HFF-Myc (cell line): Measurements from ENCODE around the gene PTGER4.
A peak's percentile ranks its signal among the peaks of the same experiment; 100 is the strongest.
"Not testable (repeated sequence)": the region's sequence is repeated elsewhere in the genome, so short reads cannot be mapped to it uniquely, and the experiment has no call there.

Experiments
- DNase-seq: peaks from one replicate; pipeline ENCODE4 v3.0.0-alpha.2; 2011; ENCODE audit warnings: low read depth; ENCODE audit errors: extremely low read depth
- H3K4me3 ChIP-seq: replicated peaks from 2 replicates; pipeline ENCODE4 v1.5.1; 2011; ENCODE audit warnings: low read depth, mild to moderate bottlenecking, control low read depth, low read length
- TF ChIP-seq, protein P1 (sequence below): IDR thresholded peaks from 2 replicates; pipeline ENCODE4 v1.5.1; 2012; ENCODE audit warnings: mild to moderate bottlenecking, low read depth, low read length, control low read depth; ENCODE audit errors: missing control alignments

The PTGER4 gene

DNA sequence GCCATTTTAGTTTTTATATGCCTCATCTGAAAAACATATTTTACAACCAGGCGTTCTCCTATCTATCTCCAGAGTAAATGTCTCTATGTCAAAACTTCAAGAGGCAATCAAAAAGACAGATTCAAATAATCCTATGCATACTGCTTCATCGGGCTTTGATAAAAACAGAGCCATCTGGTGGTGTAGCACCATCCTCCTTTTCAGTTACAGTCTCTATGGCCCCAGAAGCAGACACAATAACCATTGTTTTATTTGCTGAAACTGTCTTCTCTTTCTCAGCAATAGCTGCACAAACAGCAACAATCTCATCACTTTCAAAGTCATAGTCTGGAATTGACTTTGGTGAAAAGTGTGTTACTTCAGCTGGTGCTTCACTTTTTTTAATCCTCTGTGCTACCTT lies 36.3 kb downstream of the PTGER4 start:
- H3K4me3 ChIP-seq, result no peak overlapping the region
- TF ChIP-seq, protein P1, sequence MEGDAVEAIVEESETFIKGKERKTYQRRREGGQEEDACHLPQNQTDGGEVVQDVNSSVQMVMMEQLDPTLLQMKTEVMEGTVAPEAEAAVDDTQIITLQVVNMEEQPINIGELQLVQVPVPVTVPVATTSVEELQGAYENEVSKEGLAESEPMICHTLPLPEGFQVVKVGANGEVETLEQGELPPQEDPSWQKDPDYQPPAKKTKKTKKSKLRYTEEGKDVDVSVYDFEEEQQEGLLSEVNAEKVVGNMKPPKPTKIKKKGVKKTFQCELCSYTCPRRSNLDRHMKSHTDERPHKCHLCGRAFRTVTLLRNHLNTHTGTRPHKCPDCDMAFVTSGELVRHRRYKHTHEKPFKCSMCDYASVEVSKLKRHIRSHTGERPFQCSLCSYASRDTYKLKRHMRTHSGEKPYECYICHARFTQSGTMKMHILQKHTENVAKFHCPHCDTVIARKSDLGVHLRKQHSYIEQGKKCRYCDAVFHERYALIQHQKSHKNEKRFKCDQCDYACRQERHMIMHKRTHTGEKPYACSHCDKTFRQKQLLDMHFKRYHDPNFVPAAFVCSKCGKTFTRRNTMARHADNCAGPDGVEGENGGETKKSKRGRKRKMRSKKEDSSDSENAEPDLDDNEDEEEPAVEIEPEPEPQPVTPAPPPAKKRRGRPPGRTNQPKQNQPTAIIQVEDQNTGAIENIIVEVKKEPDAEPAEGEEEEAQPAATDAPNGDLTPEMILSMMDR, result peak; percentile 18
- no peak for DNase-seq

DNA sequence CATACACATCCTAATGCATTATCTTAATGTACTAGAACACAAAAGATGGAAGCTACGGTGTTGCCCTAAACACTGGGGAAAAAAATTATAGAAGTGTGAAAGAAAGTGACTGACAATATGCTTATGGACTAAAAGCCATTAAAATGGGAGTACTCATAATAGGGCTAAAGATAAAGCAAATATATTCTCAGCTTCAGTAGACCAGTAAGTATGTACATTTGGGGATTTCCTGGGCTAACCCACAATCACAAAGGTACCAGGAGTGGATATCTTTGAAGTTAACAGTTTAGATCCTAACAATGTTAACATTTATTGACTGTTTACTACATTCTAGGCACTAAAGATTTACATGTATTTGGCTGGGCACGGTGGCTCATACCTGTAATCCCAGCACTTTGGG lies 36.9 kb downstream of the PTGER4 start:
- TF ChIP-seq, protein P1, result no peak
- H3K4me3 ChIP-seq, result no peak overlapping the region

DNA sequence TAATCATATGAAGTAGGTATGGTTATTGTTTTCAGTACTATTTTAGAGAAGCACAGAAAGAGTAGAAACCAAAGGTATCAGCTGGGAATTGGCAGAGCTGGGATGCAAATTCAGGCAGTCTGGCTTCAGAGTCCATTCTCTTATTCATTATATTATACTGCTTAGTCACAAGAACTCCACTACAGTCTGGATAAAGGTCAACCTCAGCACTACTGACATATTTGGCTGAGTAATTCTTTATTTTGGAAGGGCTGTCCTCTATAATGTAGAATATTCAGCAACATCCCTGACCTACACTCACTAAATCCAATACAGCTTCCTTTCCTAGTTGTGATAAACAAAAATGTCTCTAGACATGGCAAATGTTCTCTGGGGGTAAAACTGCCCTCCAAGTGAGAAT lies 37.6 kb downstream of the PTGER4 start:
- H3K4me3 ChIP-seq, result no peak overlapping the region
- TF ChIP-seq, protein P1, result no peak
- no peak for DNase-seq

More for the DNA sequence above, 36.9 kb downstream of the PTGER4 start:
- no peak for DNase-seq

DNA sequence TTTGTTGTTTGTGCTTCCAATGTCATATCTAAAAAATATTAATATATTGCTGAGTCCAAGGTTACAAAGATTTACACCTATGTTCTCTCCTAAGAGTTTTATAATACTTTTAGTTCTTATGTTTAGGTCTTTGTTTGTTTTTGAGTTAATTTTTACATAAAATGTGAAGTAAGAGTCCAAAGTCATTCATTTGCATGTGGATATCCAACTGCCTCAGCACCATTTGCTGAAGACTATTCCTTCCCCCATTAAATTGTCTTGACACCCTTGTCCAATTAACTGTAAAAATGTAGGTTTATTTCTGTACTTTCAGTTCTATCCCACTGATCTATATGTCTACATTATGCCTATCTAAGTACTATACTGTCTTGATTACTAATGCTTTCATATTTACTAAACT lies 40.4 kb downstream of the PTGER4 start:
- H3K4me3 ChIP-seq, result no peak overlapping the region

DNA sequence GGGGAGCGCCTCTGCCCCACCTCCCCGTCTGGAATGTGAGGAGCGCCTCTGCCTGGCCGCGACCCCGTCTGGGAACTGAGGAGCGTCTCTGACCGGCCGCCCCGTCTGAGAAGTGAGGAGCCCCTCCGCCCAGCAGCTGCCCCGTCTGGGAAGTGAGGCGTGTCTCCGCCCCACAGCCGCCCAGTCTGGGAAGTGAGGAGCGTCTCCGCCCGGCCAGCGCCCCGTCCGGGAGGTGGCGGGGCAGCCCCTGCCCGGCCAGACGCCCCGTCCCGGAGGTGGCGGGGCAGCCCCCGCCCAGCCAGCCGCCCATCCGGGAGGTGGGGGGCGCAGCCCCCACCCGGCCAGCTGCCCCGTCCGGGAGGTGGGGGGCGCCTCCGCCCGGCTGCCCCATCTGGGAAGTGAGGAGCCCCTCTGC lies 42.8 kb downstream of the PTGER4 start:
- not testable (repeated sequence) for H3K4me3 ChIP-seq, DNase-seq

More for the DNA sequence above, 40.4 kb downstream of the PTGER4 start:
- no peak for DNase-seq
- TF ChIP-seq, protein P1, result no peak

DNA sequence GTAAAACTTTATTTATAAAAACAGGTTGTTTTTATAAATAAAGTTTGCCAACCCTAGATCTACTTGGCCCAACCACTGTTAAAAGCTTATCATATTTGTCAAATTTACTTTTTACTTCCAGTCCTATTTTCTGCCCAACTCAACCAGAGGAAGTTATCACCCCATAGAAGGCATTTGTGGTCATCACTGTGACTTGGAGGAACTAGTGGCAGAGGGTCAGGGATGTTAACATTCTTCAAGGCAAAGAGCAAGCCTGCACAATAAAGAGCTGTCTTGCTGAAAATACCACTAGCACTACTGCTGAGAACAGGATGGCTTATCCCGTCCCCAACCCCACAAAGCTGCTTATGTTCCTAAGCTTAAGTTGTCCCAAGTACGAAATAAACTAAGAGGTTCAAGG lies 53.7 kb downstream of the PTGER4 start:
- no peak overlapping the region for H3K4me3 ChIP-seq
- DNase-seq, result no peak
- TF ChIP-seq, protein P1, result no peak

DNA sequence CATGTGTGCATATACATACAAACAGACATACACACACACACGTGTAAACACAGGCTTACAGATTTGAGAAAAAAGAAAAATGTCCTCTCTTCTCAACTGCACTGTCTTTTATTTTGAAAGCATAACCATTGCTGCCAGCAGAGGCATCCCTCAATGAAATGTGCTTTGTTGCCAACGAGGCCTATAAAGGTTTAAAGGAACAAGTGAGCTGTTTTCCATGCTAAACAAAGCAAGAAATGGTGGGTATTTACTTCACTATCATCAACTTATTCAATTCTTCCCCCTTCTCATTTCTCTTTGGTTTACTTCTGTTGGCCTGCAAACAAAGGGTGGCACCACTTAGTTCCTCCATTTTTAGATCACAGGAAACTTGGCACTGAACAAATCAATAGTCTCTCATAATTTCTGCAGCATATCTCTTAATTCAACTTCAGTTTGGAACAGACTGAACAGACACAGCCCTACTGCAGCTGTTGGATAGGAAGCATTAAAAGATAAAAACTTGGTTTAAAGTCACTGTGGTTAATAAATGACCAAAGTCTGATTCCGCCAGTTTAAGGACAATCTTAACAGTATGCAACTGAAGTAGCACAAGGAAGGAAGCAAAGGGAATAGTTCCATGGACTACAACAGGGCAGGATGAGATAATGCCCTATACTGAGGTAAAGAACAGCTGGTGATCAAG lies 54.3 kb downstream of the PTGER4 start:
- DNase-seq, result no peak
- no peak overlapping the region for H3K4me3 ChIP-seq
- TF ChIP-seq, protein P1, result no peak
